Endometrial microvascular endothelial cells (primary cell): ENCODE results near the gene FAM199X. TPM values are rescaled to one million over a fixed set of nuclear protein-coding genes. Genes with fewer than 3 reads are reported as not detected.

ENCODE experiments used
- in situ Hi-C: cut with HindIII; loops from 2 replicates; pipeline ENCODE4 v1.10.0; 2017; ENCODE audit warnings: low sequenced_read_pairs, low pct_unique_long_range_greater_than_20kb; ENCODE audit errors: inconsistent ontology term
- total RNA-seq: library from RNA; depleted of rRNA; stranded (reverse); fragments of >200 nt; gene quantifications from one replicate; pipeline ENCODE4 v1.2.3, GENCODE V29; 2015; ENCODE audit errors: inconsistent ontology term

FAM199X gene
- 18.5 TPM for total RNA-seq

DNA sequence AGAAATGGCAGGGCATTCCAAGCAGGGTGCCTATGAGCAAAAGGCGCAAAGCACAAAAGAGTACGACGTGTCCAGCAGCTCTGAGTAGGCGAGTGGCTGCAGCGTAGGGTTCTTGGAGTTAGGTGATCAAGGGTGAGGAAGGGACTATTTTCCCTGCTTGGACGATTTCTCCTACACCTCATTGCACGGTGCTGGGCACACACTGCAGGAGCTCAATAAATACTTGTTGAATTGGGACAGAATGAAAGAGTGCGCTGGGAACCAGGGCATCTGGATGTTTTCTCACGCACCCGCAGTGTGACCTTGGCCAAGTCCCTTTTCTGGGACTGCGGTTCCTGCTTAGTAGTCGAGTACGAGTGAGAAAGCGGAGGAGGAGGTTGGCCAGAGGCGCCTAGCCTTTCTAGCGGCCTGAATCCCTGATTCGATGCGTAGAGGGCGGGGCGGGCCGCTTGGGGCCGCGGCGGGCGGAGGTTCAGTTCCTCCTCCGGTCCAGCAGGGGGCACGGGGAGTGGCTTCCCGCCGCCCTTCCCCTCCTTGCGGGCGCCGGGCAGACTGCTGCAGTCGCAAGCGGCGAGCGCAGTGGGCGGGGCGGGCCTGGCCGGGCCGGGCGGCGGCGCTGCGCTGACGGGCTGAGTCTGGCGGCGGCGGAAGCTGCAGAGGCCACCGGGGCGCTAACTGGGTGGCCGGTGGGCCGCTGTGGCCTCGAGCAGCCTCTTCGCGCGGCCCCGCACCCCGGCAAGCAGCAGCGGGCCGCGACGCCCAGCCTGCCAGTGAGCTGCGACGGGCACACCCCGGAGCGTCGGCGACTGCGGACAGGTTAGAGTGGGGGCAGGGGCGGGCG, at the start of gene FAM199X:
Gene FAM199X, plus strand, starts transcription at position 560 of the 841 bp plus-strand sequence. CDS start 333 bp downstream, outside the sequence.
- in situ Hi-C loops: no loop called here

DNA sequence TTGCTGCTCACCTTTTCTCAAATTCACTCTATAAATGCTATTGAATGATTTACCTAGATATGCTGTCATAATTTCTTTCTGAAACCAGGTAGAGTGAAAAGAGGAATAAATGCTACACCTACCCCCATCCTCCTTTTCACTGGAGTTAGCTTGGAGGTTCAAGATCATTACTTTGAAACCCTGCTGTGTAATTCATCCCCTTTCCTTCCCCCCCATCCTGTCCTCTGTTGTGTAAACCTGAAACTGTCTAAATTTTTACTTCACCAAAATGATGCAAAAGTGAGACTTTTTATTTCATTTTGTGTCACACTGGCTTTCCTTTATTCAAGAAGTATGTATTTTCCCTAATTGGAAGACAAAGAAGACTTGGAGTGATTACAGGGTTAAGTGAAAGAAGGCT, 48.5 kb upstream of the FAM199X start:
- in situ Hi-C loops: no loop called here

DNA sequence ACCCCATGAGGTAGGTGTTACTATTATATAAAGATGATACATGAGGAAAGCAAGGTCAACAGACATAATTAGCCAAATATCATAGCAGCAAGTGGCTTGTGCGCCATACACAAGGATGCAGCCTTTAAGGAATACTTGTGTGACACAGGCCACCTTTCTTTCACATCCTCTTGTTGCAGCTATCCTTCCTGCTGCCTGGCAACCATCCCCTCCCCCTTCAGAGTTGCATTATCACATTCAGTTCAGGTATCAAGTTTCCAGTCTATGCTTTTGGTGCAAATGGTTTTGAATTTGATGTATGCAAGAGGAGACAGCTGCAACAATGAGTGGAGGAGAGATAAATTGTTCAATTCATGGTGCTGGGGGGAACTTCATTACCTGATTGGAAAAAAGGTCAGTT, 47.5 kb upstream of the FAM199X start:
- in situ Hi-C loops: no loop called here

DNA sequence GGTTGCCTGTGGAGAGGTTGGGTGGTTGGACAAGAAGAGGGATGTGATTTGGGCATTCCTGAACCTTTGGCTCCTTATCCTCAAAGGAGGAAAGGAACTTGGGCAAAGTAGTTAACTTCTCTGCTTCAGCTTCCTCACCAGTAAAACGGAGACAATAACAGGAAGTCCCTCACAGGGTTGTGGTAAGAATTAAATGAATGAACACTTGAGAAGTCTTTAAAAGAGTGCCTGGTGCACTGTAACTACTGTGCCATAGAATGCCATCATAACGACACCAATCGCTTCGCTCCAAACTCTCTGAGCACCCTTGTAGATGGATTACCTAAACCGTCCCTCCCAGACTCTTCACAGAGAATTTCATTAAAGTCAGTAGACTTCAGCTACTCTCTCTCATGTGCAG, 43.4 kb upstream of the FAM199X start:
- in situ Hi-C loops: no loop called here

DNA sequence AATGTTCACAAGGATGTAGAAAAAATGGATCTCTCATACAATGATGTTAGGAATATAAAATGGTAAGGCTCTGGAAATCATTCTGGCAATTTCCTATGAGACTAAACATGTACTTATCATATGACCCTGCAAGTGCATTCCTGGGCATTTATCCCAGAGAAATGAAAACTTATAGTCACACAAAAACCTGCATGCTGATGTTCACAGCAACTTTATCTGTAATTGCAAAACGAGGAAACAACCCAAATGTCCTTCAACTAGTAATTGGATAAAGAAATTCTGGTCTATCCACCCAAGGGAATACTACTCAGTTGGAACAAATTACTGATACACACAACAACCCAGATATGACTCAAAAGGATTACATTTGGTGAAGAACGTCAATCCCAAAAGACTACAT, 39.4 kb upstream of the FAM199X start:
- in situ Hi-C loops: no loop called here

DNA sequence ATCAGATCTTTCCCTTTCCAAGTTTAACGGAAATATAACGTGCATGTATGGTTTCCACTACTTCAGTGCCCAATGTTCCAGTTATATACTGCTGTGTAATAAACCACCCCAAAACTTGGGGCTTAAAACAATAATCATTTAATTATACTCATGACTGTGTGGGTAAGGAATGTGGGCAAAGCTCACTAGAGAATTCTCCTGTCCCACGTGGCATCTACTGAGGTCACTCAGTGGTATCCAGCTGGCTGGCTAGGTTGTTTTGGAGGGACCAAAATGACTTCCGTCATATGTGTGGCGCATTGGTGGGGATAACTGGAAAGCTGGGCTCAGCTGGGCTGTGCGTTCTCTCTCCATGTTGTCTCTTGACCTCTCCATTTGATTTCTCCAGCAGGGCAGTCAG, 35.4 kb upstream of the FAM199X start:
- in situ Hi-C loops: no loop called here

DNA sequence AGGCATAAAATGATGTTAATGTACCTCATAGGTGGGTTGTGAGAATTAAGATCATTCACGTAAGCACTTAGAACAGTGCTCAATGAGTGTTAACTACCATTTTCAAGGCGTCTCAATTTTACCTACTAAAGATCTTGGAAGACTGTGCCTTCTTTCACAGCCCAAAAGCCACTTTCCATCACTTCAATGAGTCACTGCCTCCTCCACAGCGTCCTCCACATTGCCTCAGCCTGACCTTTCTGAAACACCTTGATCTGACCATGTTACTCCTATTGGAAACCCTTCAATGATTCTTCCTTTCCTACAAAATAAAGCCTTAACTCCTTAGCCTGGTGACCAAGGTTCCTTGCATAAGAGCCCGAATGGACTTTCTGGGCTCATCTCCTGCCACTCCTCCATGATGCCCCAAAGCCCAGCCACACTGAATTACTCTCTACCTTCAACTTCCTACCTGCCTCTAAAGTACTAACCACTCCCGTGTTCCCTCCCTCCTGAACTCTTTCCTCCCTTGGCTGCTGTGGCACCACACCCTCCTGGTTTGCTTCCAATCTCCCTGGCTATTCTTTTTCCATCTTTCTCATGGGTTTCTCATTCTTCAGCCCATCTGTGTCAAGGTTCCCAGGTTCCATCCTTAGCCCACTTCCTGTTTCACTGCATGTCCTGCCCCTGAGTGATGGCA, 31.5 kb upstream of the FAM199X start:
- in situ Hi-C loops: no loop called here

DNA sequence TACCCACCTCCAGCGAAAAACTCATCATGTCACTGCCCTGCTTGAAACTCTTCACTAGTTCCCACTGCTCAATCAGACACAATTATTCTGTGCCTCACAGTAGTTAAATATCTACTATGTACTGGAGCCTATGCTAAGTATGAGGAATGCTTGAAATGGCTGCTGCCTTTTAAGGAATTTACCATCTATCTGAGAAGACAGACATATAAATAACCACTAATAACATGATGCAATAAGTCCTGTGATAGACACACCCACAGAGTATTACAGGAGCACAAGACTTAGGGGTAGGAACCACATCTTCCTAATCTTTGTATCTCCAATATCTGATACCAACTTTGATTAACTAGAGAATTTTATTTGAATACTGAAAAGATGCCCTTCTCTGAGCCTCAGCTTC, 30.6 kb upstream of the FAM199X start:
- in situ Hi-C loops: no loop called here

DNA sequence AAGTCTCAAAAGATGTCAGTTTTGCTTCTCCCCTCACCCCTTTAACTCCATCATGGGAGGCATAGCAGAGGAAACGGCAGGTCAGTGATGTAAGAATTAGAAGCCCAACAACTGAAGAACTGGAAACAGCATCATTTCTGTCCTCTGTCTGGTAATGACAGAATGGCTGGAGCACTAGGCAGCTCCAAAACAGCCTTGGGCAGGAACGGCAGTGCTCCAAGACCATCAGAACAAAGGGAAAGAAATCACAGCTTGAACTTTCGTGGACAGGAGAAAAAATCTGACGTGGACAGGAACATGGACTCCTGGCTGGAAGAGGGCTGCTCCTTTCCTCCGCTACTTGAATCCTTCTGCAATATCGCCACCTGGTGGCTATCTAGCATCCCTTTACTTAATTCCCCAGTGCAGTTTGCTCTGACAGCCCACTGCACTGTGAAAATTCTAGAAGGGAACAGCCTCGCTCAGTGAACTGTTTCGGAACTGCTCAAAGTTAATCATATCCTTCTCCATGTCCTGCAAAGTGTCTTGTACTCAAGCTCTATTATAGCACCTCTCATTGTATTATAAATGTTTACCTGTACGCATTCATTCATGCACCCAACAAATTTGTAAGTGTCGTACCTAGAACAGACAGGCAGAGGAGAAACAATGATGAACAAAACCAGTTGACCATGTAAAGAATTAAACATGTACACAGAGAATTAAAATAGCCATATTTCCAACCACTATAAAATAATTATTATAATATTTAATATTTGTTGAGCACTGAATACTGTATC, 29.8 kb upstream of the FAM199X start:
- in situ Hi-C loops: no loop called here

DNA sequence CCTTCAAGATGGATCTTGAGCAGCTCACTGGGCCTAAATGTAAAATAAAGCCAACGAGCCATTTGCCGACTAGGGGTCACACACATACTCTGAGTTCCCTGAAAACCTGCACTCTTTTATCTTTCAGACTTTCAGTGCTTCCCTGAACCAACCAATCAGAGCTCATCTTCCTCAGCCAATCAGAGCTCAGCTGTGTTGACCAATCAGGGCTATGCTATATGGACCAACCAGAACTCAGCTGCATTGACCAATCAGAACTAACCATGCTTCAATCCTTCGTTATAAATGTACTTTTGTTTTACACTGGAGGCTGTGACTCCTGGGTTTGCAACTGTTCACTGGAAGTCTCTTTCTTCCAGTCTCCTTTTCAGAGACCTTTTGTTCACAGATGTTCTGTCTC, 28.8 kb upstream of the FAM199X start:
- in situ Hi-C loops: no loop called here

DNA sequence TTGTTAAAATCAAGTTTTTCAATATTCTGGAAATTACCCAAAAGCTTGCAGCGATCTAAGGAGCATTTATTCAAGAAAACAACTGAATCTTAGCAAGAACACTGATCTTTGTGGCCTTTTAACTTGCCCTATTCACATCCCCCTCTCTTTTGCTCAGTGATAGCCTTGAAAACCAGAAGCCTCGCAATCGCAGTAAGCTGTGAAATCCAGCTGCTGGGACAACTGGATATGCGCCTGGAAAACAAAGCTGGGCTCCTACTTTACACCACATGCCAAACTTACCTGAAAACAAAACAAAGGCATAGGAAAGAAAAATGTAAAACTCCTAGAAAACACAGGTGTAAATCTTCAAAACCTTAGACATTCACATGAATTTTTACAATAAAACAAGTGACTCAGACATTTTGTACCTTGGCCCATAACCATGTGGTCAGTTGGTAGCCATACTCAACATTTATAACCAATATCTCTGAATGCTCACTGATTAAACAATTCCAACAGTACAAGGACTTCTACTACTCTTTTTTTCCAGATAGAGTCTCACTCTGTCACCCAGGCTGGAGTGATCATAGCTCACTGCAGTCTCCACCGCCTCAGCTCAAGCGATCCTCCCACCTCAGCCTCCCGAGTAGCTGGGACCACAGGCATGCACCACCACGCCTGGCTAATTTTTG, 25.0 kb upstream of the FAM199X start:
- in situ Hi-C loops: no loop called here

DNA sequence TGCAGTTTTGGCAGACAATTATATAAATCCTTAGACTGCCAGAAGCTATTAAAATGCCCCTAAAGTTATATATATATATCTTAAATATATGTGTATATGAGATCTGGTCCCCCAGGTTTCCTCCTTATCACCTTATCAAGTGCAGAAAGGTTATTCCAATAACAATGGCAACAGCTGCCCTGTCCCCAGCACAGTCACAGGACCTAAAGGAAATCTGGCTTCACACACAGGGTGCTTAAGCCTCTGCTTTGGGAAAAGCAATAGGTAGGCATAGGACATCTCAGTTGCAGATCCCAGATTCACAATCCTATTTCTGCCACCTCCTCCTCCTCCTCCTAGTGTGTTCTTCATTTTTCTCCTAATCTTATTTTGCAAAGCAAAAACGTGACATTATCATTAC, 15.2 kb upstream of the FAM199X start:
- in situ Hi-C loops: no loop called here

DNA sequence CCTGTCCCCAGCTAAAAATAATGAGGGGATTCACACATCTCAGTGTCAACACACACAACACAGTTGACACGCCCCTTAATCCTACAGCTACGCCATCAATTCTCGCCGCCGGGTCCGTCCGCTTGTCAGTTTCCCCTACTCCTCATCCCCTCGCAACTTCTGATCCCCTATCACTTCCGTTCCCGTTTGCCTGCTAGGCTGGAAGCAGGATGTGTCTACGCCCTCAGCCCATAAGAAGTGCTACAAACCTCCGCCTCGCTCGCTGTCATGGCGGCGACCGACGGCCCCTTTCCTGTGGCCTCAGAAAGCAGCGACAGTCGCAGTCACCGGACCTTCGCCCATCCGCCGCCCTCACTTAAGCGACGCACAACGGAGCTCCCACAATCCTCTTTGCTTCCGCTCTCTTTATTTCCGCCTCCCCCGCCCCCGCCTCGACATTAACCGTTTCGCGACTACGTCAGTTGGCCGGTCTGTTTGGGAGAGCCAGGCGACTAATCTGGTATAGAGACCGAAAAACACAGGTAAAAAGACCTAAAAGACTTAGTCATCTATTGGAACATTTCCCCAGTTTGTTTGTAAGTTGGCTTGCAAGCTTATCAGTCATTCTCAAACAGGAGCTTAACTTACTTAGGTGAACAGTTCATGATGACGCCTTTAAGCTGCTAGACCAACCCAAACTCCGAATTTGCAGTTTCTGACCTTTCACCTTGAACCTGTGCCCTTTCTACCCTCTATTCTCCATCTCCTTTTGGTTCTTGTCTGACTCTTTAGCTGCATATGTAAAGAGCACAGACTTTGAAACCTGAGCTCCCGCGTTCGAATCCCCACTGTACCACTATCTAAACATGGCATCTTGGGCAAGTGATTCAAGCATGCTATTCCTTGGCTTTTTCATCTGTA, 9.4 kb upstream of the FAM199X start, which contains the start of gene SLC25A53:
Gene SLC25A53, minus strand, starts transcription at position 380 of the 900 bp plus-strand sequence. CDS start 51,752 bp downstream, outside the sequence.
- in situ Hi-C loops: no loop called here

DNA sequence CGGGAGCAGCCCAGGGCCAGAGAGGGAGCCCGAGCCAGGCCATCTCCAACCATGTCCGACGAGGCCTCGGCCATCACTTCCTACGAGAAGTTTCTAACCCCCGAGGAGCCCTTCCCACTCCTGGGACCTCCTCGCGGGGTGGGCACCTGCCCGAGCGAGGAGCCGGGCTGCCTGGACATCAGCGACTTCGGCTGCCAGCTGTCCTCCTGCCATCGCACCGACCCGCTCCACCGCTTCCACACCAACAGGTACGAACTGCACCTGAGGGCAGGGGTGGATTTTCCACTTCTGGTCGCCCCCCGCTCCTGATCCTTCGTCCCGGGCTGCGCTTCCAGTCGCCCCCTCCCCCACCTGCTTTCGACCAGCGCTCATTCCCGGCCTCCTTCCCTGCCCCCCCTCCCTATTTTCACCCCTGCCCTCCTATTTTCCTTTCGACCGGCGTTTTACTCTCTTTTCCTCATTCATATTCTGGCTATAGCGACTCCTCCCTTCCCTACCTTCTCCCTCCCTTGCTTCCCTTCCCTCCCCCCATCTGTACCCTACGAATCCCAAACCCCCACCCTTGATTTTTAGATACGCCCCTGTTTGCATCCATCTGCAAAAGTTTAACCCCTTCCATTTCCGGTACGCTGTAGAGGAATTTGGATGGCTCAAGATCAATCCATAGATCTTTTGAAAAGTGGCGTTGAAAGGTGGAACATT, 633 bp downstream of the FAM199X start:
- in situ Hi-C loops: no loop called here

DNA sequence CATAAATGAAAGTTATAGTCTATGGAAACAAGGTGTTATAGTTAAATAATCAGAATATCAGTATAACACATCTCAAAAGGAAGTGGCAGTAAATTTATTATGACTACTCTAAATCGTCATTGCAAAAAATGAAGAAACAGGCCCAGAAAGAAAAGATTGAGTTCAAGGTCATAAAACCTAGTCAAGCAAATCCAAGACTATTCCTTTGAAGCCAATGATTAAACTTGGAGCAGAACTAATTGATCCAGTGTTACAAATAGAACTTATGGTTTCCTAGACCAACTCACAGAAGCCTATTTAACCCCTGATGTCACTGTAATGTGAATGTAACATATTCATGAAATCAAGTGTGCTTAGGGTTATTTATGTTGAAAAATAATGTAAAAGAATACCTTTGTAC, 1.9 kb downstream of the FAM199X start:
- in situ Hi-C loops: no loop called here

DNA sequence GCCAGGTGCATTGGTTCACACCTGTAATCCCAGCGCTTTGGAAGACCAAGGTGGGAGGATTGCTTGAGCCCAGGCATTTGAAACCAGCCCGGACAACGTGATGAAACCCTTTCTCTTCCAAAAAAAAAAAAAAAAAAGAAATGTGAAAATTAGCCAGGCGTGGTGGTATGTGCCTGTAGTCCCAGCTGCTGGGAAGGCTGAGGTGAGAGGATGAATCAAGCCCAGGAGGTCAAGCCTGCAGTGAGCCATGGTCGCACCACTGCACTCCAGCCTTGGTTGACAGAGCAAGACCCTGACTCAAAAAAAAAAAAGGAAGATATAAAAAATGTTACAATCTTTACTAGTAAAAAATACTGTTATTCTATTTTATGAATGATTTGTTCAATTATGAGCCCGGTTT, 5.9 kb downstream of the FAM199X start:
- in situ Hi-C loops: no loop called here

DNA sequence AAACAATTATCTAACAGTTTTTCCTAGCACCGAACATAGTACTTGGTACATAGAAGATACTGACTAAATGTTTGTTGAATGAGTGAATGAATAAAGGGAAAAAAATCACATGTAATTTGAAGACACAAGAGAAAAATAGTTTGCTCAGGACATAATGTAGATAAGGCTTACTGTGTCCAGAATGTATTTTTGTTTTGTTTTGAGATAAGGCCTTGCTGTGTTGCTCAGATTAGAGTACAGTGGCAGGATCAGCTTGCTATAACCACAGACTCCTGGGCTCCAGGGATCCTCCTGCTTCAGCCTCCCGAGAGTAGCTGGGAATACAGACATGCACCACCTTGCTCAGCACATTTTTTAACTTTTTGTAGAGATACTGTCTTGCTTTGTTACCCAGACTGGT, 6.5 kb downstream of the FAM199X start:
- in situ Hi-C loops: no loop called here
